Measurements from ENCODE around the gene FAM117B.
"Not testable (repeated sequence)": the region's sequence is repeated elsewhere in the genome, so short reads cannot be mapped to it uniquely, and the experiment has no call there.

Gene FAM117B

DNA sequence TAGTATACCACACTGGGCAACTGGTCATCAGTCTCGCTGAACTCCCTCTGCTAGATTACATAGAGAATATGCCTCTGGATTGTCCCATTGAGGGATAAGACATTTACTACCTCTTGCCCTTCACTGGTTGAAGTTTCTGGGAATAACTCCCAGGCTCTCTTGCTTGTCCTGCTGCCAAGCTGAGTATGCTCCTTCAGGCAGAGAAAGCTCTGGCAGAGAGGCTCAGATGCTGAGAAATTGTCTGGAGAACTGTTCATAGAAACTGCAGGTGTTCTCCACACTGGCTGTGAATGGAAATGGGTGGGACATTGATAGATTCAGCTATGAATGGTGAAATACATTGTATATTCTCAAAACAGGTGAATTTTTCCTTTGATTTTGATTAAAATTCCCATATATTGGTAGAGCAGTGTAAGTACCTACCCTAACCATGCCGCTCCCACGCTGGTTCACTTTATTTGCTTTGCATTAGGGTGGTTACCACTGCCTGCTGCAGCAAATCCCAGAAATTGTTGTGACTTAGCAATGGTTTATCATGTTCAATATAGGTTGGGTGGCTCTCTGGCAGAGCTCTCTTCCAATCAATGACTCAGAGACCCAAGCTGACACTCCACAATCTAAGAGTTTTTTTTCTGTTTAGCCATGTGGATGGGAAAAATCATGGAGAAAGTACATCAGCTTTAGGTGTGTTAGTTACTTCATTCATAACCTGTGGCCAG is 36.7 kb downstream of the FAM117B start:
- H3K4me3 Mint-ChIP-seq = no peak overlapping the region
- H3K9me3 Mint-ChIP-seq = peaks cover 3% of the 10 kb centered on the region
- H3K27ac Mint-ChIP-seq = peak overlapping the region; percentile 21
- H3K4me1 Mint-ChIP-seq (ENCODE audit: low read depth) = peaks cover 86% of the 10 kb centered on the region
- peaks cover 13% of the 10 kb centered on the region for H3K36me3 Mint-ChIP-seq (ENCODE audit: low read depth)
- H3K27me3 Mint-ChIP-seq = no peaks in the 10 kb centered on the region

DNA sequence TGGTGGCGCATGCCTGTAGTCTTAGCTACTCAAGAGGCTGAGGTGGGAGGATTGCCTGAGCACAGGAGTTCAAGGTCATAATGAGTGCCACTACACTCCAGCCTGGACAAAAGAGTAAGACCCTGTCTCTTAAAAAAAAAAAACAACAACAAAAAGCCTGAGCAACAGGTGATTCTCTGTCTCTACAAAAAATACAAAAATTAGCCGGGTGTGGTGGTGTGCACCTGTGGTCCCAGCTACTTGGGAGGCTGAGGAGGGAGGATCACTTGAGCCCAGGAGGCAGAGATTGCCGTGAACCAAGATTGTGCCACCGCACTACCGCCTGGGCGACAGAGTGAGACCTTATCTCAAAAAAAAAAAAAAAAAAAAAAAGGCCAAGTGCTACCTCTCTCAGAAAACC is 40.3 kb downstream of the FAM117B start:
- Mint-ChIP-seq H3K27ac (peak overlapping the region; percentile 43), H3K36me3 (ENCODE audit: low read depth) (peaks cover 28% of the 10 kb centered on the region), H3K4me1 (ENCODE audit: low read depth) (peaks cover 85% of the 10 kb centered on the region), H3K9me3 (peaks cover 15% of the 10 kb centered on the region)
- not testable (repeated sequence) for H3K27me3 Mint-ChIP-seq, H3K4me3 Mint-ChIP-seq

DNA sequence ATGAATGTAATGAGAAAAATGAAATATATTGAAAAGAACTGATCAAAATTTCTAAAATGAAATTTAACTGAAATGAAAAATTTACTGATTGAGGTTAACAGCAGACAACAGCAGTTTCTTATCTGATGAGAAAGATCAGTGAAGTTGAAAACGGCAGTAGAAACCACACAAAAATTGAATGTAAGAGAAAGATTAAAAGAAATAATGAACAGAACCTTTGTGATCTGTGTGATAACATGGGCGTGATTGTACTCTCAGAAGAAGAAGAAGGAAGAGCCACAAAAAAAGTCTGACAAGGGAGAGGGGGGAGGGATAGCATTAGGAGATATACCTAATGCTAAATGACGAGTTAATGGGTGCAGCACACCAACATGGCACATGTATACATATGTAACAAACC is 45.2 kb downstream of the FAM117B start:
- Mint-ChIP-seq H3K36me3 (ENCODE audit: low read depth) (peaks cover 38% of the 10 kb centered on the region), H3K27ac (peak overlapping the region; percentile 56), H3K9me3 (peaks cover 31% of the 10 kb centered on the region), H3K27me3 (no peaks in the 10 kb centered on the region), H3K4me3 (peak overlapping the region; percentile 31), H3K4me1 (ENCODE audit: low read depth) (peaks cover 55% of the 10 kb centered on the region)

DNA sequence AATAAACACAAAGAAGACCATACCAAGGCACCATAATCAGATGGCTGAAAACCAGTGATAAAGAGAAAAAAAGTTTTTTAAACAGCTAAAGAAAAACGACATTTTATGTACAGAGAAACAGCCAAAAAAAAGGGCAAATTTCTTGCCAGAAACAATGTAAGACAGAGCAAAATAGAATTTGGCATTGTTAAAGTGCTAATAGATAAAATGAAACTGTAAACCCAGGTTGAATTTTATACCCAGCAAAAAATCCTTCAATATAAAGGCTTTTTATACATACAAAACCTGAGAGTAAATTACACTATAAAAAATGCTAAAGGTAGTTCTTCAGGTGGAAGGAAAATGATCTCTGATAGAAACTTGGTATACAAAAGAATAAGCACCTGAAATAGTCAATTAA is 45.7 kb downstream of the FAM117B start:
- H3K36me3 Mint-ChIP-seq (ENCODE audit: low read depth) = peaks cover 35% of the 10 kb centered on the region
- H3K27me3 Mint-ChIP-seq = no peaks in the 10 kb centered on the region
- H3K4me1 Mint-ChIP-seq (ENCODE audit: low read depth) = peaks cover 51% of the 10 kb centered on the region
- H3K9me3 Mint-ChIP-seq = peaks cover 28% of the 10 kb centered on the region
- no peak overlapping the region for H3K27ac Mint-ChIP-seq
- no peak overlapping the region for H3K4me3 Mint-ChIP-seq

DNA sequence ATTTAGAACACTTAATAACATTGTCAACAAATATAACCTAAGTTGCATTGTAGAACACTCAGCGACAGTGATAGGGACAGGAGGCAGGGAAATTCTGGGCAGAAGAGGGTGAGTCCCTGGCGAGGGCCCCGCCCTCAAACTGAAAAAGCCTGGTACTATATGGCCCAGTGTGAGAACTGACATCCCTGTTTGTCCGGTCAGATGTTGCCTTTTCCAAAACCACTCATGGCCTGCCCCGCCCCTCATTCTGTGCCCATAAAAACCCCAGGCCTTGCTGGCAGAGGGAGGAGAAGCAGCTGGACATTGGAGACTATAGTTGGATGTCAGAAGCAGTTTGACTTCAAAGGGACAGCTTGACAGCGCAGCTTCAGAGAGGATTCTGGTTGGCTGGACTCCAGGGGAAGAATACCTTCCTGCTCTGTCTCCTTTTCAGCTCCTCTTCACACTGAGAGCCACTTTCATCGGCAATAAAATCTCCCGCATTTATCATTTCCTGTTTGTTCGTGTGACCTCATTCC is 47.0 kb downstream of the FAM117B start:
- no peaks in the 10 kb centered on the region for H3K27me3 Mint-ChIP-seq
- H3K4me1 Mint-ChIP-seq (ENCODE audit: low read depth) = peaks cover 43% of the 10 kb centered on the region
- peaks cover 32% of the 10 kb centered on the region for H3K36me3 Mint-ChIP-seq (ENCODE audit: low read depth)
- H3K4me3 Mint-ChIP-seq = no peak overlapping the region
- no peak overlapping the region for H3K27ac Mint-ChIP-seq
- peaks cover 27% of the 10 kb centered on the region for H3K9me3 Mint-ChIP-seq

DNA sequence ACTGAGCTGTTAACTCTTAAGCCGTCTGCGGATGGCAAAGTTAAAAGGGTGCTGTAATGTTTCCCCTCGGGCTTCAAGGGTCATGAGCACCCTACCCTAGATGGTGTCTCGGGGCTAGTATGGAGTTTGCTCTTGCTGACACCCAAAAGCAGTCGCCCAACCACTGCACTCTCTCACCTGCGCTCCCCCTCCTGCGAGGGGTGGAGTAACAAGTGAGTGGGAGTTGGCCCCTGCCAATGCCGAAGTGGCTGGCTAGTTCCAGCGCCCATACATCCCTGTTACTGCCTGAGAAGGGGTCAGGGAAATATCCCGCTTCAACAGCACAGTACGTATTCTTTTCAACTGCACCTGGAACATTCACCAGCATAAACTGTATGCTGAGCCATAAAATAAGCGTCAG is 47.5 kb downstream of the FAM117B start:
- Mint-ChIP-seq H3K27ac (no peak overlapping the region), H3K9me3 (peaks cover 27% of the 10 kb centered on the region), H3K4me3 (no peak overlapping the region), H3K36me3 (ENCODE audit: low read depth) (peaks cover 31% of the 10 kb centered on the region), H3K27me3 (no peaks in the 10 kb centered on the region), H3K4me1 (ENCODE audit: low read depth) (peaks cover 45% of the 10 kb centered on the region)

DNA sequence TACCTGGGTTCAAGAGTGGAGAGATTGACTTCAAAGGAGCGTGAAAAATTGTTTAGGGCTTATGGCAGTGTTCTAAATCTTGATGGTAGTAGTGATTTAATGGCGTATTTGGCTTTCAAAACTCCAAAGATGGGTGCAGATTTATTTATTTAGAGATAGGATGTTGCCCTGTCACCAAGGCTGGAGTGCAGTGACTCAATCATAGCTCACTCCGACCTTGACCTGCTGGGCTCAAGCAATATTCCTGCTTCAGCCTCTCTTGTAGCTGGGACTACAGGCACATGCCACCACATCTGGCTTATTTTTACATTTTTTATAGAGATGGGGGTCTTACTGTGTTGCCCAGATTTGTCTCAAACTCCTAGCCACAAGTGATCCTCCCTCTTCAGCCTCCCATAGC is 52.5 kb downstream of the FAM117B start:
- no peaks in the 10 kb centered on the region for H3K27me3 Mint-ChIP-seq
- no peak overlapping the region for H3K27ac Mint-ChIP-seq
- peaks cover 53% of the 10 kb centered on the region for H3K4me1 Mint-ChIP-seq (ENCODE audit: low read depth)
- no peaks in the 10 kb centered on the region for H3K9me3 Mint-ChIP-seq
- H3K4me3 Mint-ChIP-seq = no peak overlapping the region
- H3K36me3 Mint-ChIP-seq (ENCODE audit: low read depth) = no peaks in the 10 kb centered on the region

DNA sequence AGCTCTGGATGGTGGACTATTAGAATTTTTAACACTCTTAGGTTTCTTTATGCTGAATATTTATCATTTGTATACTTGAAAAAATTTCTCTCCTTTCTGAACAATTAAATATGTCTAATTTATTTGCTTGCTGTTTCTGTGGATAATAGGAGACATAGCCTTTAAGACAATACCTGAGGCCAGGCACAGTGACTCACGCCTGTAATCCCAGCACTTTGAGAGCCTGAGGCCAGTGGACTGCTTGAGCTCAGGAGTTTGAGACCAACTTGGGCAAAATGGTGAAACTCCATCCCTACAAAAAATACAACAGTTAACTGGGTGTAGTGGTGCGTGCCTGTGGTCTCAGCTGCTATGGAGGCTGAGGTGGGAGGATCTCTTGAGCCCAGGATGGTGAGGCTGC is 54.7 kb downstream of the FAM117B start:
- Mint-ChIP-seq H3K9me3 (no peaks in the 10 kb centered on the region), H3K27me3 (no peaks in the 10 kb centered on the region), H3K4me3 (no peak overlapping the region), H3K27ac (peak overlapping the region; percentile 94), H3K36me3 (ENCODE audit: low read depth) (no peaks in the 10 kb centered on the region), H3K4me1 (ENCODE audit: low read depth) (peaks cover 67% of the 10 kb centered on the region)

DNA sequence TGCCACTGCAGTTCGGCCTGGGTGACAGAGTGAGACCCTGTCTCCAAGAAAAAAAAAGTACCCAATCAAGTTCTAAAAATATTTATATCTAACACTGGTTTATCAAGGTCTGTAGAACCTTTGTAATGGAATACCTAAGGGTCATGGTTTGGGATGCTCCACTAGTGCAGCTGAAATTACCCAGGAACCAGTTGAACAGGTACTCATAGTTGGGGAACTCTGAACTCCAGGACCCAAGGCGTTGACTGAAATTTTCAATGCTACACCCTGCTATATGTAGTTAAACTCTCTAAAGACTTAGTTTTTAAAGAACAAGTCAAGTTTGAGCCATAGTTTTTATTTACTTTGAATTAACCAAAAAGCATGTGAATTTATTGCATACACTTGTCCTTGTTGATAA is 55.1 kb downstream of the FAM117B start:
- Mint-ChIP-seq H3K36me3 (ENCODE audit: low read depth) (no peaks in the 10 kb centered on the region), H3K4me1 (ENCODE audit: low read depth) (peaks cover 71% of the 10 kb centered on the region), H3K27ac (peak overlapping the region; percentile 94), H3K27me3 (no peaks in the 10 kb centered on the region), H3K9me3 (no peaks in the 10 kb centered on the region), H3K4me3 (no peak overlapping the region)

DNA sequence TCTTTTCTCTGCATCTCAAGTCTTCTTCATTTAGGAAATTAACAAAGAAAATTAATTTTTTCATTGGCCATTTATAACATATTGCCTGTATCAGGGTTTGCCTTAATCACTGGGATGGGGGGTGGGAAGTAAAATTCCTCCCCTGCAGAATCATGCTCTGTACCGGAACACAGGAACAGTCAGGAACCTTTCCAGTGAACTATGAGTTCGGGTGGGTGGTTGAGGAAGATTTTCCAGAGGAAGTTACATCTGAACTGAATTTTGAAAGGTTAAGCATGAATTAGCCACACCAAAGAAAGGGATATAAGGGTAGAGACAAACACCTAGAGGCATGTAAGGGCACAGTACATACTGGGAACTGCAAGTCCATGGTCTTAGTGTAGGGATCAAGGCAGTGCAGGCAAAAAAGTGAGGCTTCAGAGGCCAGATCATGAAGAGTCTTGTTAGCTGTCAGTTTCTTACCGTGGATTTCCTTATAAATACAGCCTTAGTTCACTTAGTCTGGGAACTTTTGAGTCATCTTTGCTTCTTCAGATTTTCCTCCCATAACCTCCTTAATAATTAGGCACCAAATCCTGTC is 55.6 kb downstream of the FAM117B start:
- H3K27ac Mint-ChIP-seq = peak overlapping the region; percentile 94
- H3K4me1 Mint-ChIP-seq (ENCODE audit: low read depth) = peaks cover 76% of the 10 kb centered on the region
- H3K9me3 Mint-ChIP-seq = no peaks in the 10 kb centered on the region
- H3K36me3 Mint-ChIP-seq (ENCODE audit: low read depth) = no peaks in the 10 kb centered on the region
- peak overlapping the region; percentile 40 for H3K4me3 Mint-ChIP-seq
- no peaks in the 10 kb centered on the region for H3K27me3 Mint-ChIP-seq

DNA sequence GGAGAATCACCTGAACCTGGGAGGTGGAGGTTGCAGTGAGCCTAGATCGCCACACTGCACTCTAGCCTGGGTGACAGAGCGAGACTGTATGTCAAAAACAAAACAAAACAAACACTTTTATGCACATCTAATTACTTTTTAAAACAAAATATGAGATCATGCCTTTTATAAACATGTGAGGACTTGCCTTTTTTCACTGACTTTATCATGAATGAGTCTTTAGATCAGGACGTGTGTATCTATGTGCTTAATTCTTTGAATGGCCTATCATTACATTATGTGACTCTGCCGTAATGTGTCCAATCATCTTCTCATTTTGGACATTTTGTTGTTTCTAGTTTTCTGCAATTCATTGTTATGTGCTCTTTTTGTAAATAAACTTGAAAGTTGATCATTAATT is 58.7 kb downstream of the FAM117B start:
- H3K36me3 Mint-ChIP-seq (ENCODE audit: low read depth) = peaks cover 13% of the 10 kb centered on the region
- no peaks in the 10 kb centered on the region for H3K27me3 Mint-ChIP-seq
- no peaks in the 10 kb centered on the region for H3K9me3 Mint-ChIP-seq
- H3K4me3 Mint-ChIP-seq = no peak overlapping the region
- H3K4me1 Mint-ChIP-seq (ENCODE audit: low read depth) = peaks cover 69% of the 10 kb centered on the region
- peak overlapping the region; percentile 67 for H3K27ac Mint-ChIP-seq

DNA sequence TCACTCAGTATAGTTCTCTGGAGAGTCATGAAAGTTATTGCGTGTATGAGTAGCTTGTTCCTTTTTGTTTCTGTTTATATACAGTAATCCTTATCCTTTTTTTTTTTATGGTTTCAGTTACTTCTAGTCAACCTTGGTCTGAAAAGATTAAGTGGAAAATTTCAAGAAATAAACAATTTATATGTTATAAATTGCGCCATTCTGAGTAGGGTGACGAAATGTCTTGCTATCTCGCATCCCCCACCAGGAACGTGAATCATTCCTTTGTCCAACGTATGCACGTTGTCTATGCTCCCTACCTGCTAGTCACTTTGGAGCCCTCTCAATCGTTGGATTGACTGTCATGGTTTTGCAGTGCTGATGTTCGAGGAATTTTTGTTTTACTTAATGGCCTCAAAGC is 60.4 kb downstream of the FAM117B start:
- no peak overlapping the region for H3K4me3 Mint-ChIP-seq
- peaks cover 24% of the 10 kb centered on the region for H3K36me3 Mint-ChIP-seq (ENCODE audit: low read depth)
- H3K4me1 Mint-ChIP-seq (ENCODE audit: low read depth) = peaks cover 65% of the 10 kb centered on the region
- H3K27me3 Mint-ChIP-seq = no peaks in the 10 kb centered on the region
- H3K27ac Mint-ChIP-seq = no peak overlapping the region
- peaks cover 4% of the 10 kb centered on the region for H3K9me3 Mint-ChIP-seq

DNA sequence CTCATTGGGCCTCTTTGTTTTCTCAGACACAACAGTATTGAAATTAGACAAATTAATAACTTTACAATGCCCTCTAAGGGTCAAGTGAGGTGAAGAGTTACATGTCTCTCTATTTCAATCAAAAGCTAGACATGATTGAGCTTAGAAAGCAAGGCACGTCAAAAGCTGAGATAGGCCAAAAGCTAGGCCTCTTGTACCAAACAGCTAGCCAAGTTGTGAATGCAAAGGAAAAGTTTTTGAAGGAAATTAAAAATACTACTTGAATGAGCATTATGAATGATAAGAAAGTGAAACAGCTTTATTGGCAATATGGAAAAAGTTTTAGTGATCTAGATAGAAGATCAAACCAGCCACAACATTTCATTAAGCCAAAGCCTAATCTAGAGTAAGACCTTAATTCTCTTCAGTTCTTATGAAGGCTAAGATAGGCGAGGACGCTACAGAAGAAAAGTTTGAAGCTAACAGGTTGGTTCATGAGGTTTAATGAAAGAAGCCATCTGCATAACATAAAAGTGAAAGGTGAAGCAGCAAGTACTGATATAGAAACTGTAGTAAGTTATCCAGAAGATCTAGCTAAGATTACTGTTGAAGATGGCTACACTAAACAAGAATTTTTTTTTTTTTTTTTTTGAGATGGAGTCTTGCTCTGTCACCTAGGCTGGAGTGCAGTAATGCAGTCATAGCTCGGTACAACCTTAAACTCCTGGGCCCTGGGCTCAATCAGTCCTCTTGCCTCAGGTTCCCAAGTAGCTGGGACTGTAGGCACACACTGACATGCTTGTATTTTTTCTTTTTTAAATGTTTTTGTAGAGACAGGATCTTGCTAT is 65.5 kb downstream of the FAM117B start:
- no peaks in the 10 kb centered on the region for H3K27me3 Mint-ChIP-seq
- peak overlapping the region; percentile 94 for H3K27ac Mint-ChIP-seq
- peaks cover 30% of the 10 kb centered on the region for H3K36me3 Mint-ChIP-seq (ENCODE audit: low read depth)
- H3K4me3 Mint-ChIP-seq = peak overlapping the region; percentile 27
- H3K9me3 Mint-ChIP-seq = peaks cover 4% of the 10 kb centered on the region
- peaks cover 62% of the 10 kb centered on the region for H3K4me1 Mint-ChIP-seq (ENCODE audit: low read depth)

DNA sequence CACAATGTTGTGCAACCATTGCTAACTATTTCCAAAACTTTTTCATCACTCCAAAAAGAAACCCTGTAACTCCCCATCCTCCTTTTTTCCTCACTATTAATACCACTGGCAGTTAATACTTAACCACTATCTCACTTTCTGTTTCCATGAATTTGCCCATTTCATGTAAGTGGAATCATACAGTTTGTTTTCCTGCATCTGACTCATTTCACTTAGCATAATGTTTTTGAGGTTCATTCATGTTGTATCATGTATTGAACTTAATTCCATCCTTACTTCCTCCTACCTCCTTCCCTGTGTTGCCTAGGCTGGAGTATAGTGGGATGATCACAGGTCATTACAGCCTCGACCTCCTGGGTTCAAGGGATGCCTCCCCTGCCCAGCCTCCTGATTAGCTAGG is 68.3 kb downstream of the FAM117B start:
- peaks cover 21% of the 10 kb centered on the region for H3K36me3 Mint-ChIP-seq (ENCODE audit: low read depth)
- H3K27ac Mint-ChIP-seq = peak overlapping the region; percentile 69
- peaks cover 68% of the 10 kb centered on the region for H3K4me1 Mint-ChIP-seq (ENCODE audit: low read depth)

DNA sequence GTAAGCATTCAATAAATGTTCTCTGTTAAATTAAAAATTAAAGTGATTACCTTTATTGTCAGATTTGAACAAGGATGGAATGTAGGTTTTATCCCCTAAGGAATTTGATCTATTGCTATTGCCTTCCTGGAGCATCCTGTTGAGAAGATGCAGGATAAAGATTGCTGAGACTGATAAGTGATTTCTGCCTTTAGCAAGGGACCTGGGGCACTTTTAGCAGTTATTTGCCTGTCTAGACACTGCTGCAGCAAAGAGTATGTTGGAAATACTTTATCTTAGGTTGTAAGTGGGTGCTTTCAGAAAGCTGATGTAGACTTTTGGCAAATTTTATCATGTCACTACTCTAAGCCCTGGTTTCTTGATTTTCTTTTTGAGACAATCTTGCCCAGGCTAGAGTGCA is 69.5 kb downstream of the FAM117B start:
- Mint-ChIP-seq H3K27ac (peak overlapping the region; percentile 69), H3K4me1 (ENCODE audit: low read depth) (peaks cover 72% of the 10 kb centered on the region), H3K4me3 (no peak overlapping the region), H3K36me3 (ENCODE audit: low read depth) (peaks cover 21% of the 10 kb centered on the region), H3K27me3 (no peaks in the 10 kb centered on the region), H3K9me3 (peaks cover 4% of the 10 kb centered on the region)

More for the DNA sequence above, 68.3 kb downstream of the FAM117B start:
- H3K9me3 Mint-ChIP-seq = peaks cover 4% of the 10 kb centered on the region
- no peak overlapping the region for H3K4me3 Mint-ChIP-seq
- no peaks in the 10 kb centered on the region for H3K27me3 Mint-ChIP-seq
